GM12891 (cell line): ENCODE measurements around the gene DNAJA3.

ENCODE experiments used
- PAX5 ChIP-seq: IDR thresholded peaks from 2 replicates; pipeline ENCODE4 v1.6.1; 2011; ENCODE audit warnings: low read length, moderate library complexity, mild to moderate bottlenecking; ENCODE audit not compliant: insufficient read depth, severe bottlenecking
- POLR2A ChIP-seq: IDR thresholded peaks from 2 replicates; pipeline ENCODE4 v1.6.1; 2011; ENCODE audit warnings: low read depth, low read length, control low read depth
- POLR2AphosphoS5 ChIP-seq: IDR thresholded peaks from 2 replicates; pipeline ENCODE4 v1.6.1; 2011; ENCODE audit warnings: low read depth, low read length, control low read depth
- POU2F2 ChIP-seq: IDR thresholded peaks from 2 replicates; pipeline ENCODE4 v1.6.1; 2011; ENCODE audit warnings: low read depth, mild to moderate bottlenecking, control low read depth, low read length, moderate library complexity
- SPI1 ChIP-seq: IDR thresholded peaks from 2 replicates; pipeline ENCODE4 v1.6.1; 2011; ENCODE audit warnings: low read depth, low read length, control low read depth
- TAF1 ChIP-seq: IDR thresholded peaks from 2 replicates; pipeline ENCODE4 v1.6.1; 2011; ENCODE audit warnings: low read depth, low read length, control low read depth

DNA sequence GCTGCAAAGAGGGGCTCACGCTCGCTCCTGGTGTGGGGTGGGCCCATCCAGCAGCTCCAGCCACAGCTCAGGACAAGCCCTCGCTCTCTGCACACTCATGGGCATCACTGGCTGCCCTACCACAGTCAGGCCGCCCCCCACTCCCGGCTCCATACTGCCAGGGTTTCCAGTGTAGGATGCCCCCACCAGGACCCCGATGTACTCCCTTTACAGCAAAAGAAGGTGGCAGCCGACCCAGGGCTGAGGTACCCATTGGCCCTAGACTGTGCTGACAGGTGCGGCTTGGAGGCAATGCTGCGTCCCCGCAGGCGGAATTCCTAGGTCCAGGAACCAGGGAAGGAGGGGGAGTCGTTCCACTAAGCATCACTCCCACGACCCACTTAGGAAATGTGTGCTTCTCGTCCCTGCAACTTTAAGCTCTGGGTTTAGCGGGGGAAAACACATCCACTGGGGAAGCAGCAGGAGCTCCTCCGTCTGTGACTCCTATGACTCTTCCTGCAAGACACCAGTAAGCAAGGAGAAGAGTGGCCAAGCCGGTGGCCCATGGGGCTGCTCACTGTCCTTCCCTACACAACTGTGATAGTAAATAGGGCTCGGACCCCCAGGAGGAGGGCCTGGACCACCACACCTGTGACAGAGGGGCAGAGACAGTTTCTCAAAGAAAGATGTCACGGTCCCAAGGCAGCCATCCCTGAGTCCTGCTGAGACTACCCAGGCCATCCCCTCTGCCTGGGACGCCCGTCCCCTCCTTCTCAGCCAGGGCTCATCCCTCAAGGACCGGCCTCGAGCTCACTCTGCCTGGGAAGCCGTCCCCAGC is 22.3 kb upstream of the DNAJA3 start:
- no peak for TF ChIP-seq POLR2A
- TF ChIP-seq POLR2AphosphoS5 = no peak
- no peak for TF ChIP-seq POU2F2
- TF ChIP-seq TAF1 = no peak
- no peak for TF ChIP-seq PAX5
- no peak for TF ChIP-seq SPI1
